ENCODE results near the gene HBS1L.

- TF ChIP-seq POLR2A (IDR thresholded peaks at IDR 0.05; ENCODE audit: low read depth, low read length), result no peak
- no peak for TF ChIP-seq CTCF (conservative IDR thresholded peaks at IDR 0.05; ENCODE audit: low read depth, low read length)
- TF ChIP-seq USF2 (IDR thresholded peaks at IDR 0.05; ENCODE audit: low read depth, low read length), result no peak
- TF ChIP-seq MAFK (IDR thresholded peaks at IDR 0.05; ENCODE audit: low read depth, low read length), result no peak
- no peak for TF ChIP-seq BHLHE40 (IDR thresholded peaks at IDR 0.05; ENCODE audit: low read depth, low read length)
- no peak for TF ChIP-seq RAD21 (IDR thresholded peaks at IDR 0.05; ENCODE audit: low read length)
- TF ChIP-seq FOS (IDR thresholded peaks at IDR 0.05; ENCODE audit: low read depth, low read length), result no peak
- no peak for TF ChIP-seq RFX5 (IDR thresholded peaks at IDR 0.05; ENCODE audit: low read depth, low read length)
- no peak for TF ChIP-seq MXI1 (IDR thresholded peaks at IDR 0.05; ENCODE audit: borderline replicate concordance, low read depth, low read length)
- no peak for TF ChIP-seq CEBPB (IDR thresholded peaks at IDR 0.05; ENCODE audit: low read depth, low read length)
- no peak for TF ChIP-seq MAZ (IDR thresholded peaks at IDR 0.05; ENCODE audit: borderline replicate concordance, low read depth, low read length)
These were observed 11.3 kb downstream of the HBS1L start for GRCh38 chr6:135043364-135043763.

All from IMR-90 (cell line).